GM19328 (cell line): Measurements from ENCODE around the gene WNT11.

ENCODE experiments used
- ATAC-seq: cut with Tn5 transposase; IDR thresholded peaks from one replicate; pipeline ENCODE4 v1.9.1; 2021; ENCODE audit warnings: mild to moderate bottlenecking, moderate library complexity; ENCODE audit not compliant: unreplicated experiment

Gene WNT11

GRCh38 chr11:76177250-76177686 lies 29.0 kb downstream of the WNT11 start:
- no peak for ATAC-seq

- ATAC-seq: no peak
These were observed 29.8 kb downstream of the WNT11 start for GRCh38 chr11:76176463-76176862.

- ATAC-seq: no peak
These were observed 30.5 kb downstream of the WNT11 start for GRCh38 chr11:76175783-76176182.

GRCh38 chr11:76174330-76174729 lies 32.0 kb downstream of the WNT11 start:
- no peak for ATAC-seq

- no peak for ATAC-seq
These were observed 32.6 kb downstream of the WNT11 start for GRCh38 chr11:76173663-76174062.

- ATAC-seq: no peak
These were observed 33.7 kb downstream of the WNT11 start for GRCh38 chr11:76172583-76172982.

- no peak for ATAC-seq
These were observed 35.8 kb downstream of the WNT11 start for GRCh38 chr11:76170468-76170867.

- ATAC-seq: no peak
These were observed 36.8 kb downstream of the WNT11 start for GRCh38 chr11:76169473-76169896.

- no peak for ATAC-seq
These were observed 38.7 kb downstream of the WNT11 start for GRCh38 chr11:76167590-76167989.

GRCh38 chr11:76166314-76166713 lies 40.0 kb downstream of the WNT11 start:
- no peak for ATAC-seq

- ATAC-seq: no peak
These were observed 41.2 kb downstream of the WNT11 start for GRCh38 chr11:76164861-76165751.

- ATAC-seq: no peak
These were observed 42.2 kb downstream of the WNT11 start for GRCh38 chr11:76164081-76164480.

- no peak for ATAC-seq
These were observed 42.9 kb downstream of the WNT11 start for GRCh38 chr11:76163289-76163880.

GRCh38 chr11:76162336-76163288 lies 43.7 kb downstream of the WNT11 start:
- ATAC-seq: no peak

- no peak for ATAC-seq
These were observed 44.9 kb downstream of the WNT11 start for GRCh38 chr11:76161261-76161961.

GRCh38 chr11:76160856-76161255 lies 45.4 kb downstream of the WNT11 start:
- ATAC-seq: no peak

GRCh38 chr11:76159983-76160661 lies 46.2 kb downstream of the WNT11 start:
- ATAC-seq: no peak

GRCh38 chr11:76159303-76159937 lies 46.9 kb downstream of the WNT11 start:
- no peak for ATAC-seq
